RWPE2 (cell line): Measurements from ENCODE around the gene CLOCK.

Experiments
- ATAC-seq: fragments of 200-7000 bp; cut with Tn5 transposase; 3 replicates; pipeline ENCODE4 v1.9.1; 2021; ENCODE audit warnings: low read depth
- DNase-seq: peaks from one replicate; pipeline ENCODE4 v3.0.0-alpha.2; 2020; ENCODE audit warnings: low spot score
- H3K27ac ChIP-seq: fragments of 450-650 bp; 2 replicates; pipeline ENCODE4 v1.5.1; 2017; ENCODE audit warnings: mild to moderate bottlenecking; ENCODE audit not compliant: poor library complexity, severe bottlenecking
- H3K27me3 ChIP-seq: fragments of 250-450 bp; sonication (Bioruptor Pico); 2 replicates; pipeline ENCODE4 v1.5.1; 2021; ENCODE audit warnings: mild to moderate bottlenecking, moderate library complexity; ENCODE audit not compliant: insufficient read depth, poor library complexity, severe bottlenecking
- H3K36me3 ChIP-seq: fragments of 250-450 bp; sonication (Bioruptor Pico); 2 replicates; pipeline ENCODE4 v1.5.1; 2020; ENCODE audit warnings: low read depth, mild to moderate bottlenecking, moderate library complexity
- H3K4me1 ChIP-seq: fragments of 250-450 bp; sonication (Bioruptor Pico); 2 replicates; pipeline ENCODE4 v1.5.1; 2021; ENCODE audit warnings: mild to moderate bottlenecking, moderate library complexity; ENCODE audit not compliant: insufficient read depth, poor library complexity, severe bottlenecking
- H3K4me3 ChIP-seq: fragments of 250-450 bp; sonication (Bioruptor Pico); 2 replicates; pipeline ENCODE4 v1.5.1; 2021; ENCODE audit warnings: mild to moderate bottlenecking, moderate library complexity; ENCODE audit not compliant: severe bottlenecking
- H3K9me3 ChIP-seq: fragments of 250-450 bp; sonication (Bioruptor Pico); 2 replicates; pipeline ENCODE4 v1.5.1; 2021; ENCODE audit warnings: mild to moderate bottlenecking, moderate library complexity; ENCODE audit not compliant: severe bottlenecking
- TF ChIP-seq, protein P1 (sequence below): fragments of 450-650 bp; IDR thresholded peaks from one replicate; pipeline ENCODE4 v1.5.1; 2017; ENCODE audit warnings: mild to moderate bottlenecking, moderate library complexity; ENCODE audit not compliant: poor library complexity, severe bottlenecking

CLOCK gene

DNA sequence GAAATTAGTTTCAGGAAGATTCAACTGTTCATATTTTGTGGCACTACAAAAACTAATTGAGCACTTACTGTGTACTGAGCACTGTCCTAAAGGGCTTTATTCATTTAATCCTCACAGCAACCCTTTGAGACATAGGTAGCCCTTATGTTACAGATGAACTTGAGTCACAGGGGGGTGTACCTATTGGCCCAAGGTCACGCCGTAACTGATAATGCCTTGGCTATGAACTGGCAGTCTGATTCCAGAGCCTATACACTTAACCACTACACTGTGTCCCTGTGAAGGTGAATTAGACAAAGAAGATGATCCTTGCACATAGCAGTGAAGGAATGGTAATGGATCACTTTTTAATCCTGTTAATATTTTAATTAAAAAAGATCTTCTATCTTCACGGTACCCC is 138.9 kb downstream of the CLOCK start:
- no peak overlapping the region for H3K4me3 ChIP-seq
- ATAC-seq (no peak), DNase-seq (no peak)
- TF ChIP-seq, protein P1, sequence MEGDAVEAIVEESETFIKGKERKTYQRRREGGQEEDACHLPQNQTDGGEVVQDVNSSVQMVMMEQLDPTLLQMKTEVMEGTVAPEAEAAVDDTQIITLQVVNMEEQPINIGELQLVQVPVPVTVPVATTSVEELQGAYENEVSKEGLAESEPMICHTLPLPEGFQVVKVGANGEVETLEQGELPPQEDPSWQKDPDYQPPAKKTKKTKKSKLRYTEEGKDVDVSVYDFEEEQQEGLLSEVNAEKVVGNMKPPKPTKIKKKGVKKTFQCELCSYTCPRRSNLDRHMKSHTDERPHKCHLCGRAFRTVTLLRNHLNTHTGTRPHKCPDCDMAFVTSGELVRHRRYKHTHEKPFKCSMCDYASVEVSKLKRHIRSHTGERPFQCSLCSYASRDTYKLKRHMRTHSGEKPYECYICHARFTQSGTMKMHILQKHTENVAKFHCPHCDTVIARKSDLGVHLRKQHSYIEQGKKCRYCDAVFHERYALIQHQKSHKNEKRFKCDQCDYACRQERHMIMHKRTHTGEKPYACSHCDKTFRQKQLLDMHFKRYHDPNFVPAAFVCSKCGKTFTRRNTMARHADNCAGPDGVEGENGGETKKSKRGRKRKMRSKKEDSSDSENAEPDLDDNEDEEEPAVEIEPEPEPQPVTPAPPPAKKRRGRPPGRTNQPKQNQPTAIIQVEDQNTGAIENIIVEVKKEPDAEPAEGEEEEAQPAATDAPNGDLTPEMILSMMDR = no peak
- no peak overlapping the region for H3K27ac ChIP-seq
- peaks cover 95% of the 10 kb centered on the region for H3K36me3 ChIP-seq
- no peaks in the 10 kb centered on the region for H3K4me1 ChIP-seq
- no peaks in the 10 kb centered on the region for H3K27me3 ChIP-seq
- no peaks in the 10 kb centered on the region for H3K9me3 ChIP-seq

DNA sequence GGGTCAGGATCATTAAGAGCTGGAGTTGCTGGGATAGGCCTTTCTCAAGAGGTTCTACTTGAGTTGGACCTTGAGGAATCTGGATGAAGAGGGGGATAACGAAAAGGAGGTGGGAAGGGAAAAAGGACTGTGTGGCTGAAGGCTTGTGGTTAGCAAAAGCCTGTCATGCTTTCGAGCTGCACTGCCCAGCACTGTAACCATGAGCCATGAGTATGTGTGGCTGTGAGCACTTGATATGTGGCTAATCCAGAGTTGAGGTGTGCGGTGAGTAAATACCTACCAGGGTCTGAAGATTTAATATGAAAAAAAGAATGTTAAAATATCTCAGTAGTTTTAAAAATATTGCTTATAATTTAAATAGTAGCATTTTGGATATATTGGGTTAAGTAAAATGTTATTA is 139.6 kb downstream of the CLOCK start:
- no peak overlapping the region for H3K27ac ChIP-seq
- H3K4me1 ChIP-seq = no peaks in the 10 kb centered on the region
- no peak overlapping the region for H3K4me3 ChIP-seq
- no peaks in the 10 kb centered on the region for H3K27me3 ChIP-seq
- no peaks in the 10 kb centered on the region for H3K9me3 ChIP-seq
- no peak for DNase-seq
- peaks cover 90% of the 10 kb centered on the region for H3K36me3 ChIP-seq
- TF ChIP-seq, protein P1 = no peak
- ATAC-seq = no peak

DNA sequence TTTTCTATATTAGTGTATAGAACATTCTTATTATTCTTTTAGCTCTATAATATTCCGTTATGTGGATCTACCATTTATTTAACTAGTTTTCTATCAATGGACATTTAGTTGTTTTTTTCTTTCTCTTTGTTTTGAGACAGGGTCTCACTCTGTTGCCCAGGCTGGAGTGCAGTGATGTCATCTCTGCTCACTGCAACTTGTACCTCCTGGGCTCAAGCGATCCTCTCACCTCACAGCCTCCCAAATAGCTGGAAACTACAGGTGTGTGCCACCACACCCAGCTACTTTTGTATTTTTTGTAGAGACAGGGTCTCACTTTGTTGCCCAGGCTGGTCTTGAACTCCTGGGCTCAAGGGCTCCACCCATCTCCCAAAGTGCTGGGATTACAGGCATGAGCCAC is 140.2 kb downstream of the CLOCK start:
- H3K36me3 ChIP-seq = peaks cover 88% of the 10 kb centered on the region
- no peak for ATAC-seq
- TF ChIP-seq, protein P1 = no peak

DNA sequence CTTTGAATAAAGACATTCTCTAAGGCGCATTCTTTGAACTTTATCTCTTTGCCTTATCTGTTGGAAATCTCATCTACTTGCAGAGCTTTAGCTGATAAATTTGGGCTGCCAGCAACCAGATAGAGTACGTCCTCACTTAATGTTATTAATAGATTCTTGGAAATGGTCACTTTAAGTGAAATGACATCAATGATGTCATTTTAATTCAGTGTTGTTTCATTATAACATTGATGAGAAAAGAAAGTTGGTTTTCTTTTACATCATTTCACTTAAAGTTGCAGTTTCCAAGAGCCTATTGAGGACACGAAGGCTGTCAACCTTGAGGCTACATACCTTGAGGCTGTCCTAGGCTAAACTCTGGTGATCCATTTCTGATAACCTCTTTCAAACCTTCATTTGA is 141.6 kb downstream of the CLOCK start:
- no peak for DNase-seq
- H3K4me3 ChIP-seq = no peak overlapping the region
- H3K27ac ChIP-seq = no peak overlapping the region
- peaks cover 88% of the 10 kb centered on the region for H3K36me3 ChIP-seq
- no peaks in the 10 kb centered on the region for H3K9me3 ChIP-seq
- no peak for ATAC-seq
- TF ChIP-seq, protein P1 = no peak
- no peaks in the 10 kb centered on the region for H3K4me1 ChIP-seq
- no peaks in the 10 kb centered on the region for H3K27me3 ChIP-seq

More for the DNA sequence above, 140.2 kb downstream of the CLOCK start:
- H3K4me1 ChIP-seq = no peaks in the 10 kb centered on the region
- H3K9me3 ChIP-seq = no peaks in the 10 kb centered on the region
- H3K27me3 ChIP-seq = no peaks in the 10 kb centered on the region
- H3K27ac ChIP-seq = no peak overlapping the region
- DNase-seq = no peak
- H3K4me3 ChIP-seq = no peak overlapping the region

DNA sequence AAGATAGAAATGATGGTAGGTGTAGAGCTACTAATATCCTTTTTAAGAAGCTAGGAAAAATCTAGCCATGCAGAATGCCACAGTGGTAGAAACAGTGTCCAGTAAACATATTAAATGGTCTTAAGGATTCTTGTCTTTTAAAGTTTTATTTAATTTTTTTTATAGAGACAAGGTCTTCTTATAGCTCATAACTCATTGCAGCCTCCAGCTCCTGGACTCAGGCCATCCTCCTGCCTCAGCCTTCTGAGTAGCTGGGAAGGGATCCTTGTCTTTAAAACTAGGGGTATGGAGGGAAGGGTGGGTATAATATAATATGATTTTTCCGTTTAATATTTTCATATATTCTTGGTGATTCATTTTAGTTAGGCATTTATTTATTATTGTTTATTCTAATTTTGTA is 147.1 kb downstream of the CLOCK start:
- peaks cover 15% of the 10 kb centered on the region for H3K4me1 ChIP-seq
- no peaks in the 10 kb centered on the region for H3K27me3 ChIP-seq
- H3K27ac ChIP-seq = no peak overlapping the region
- peaks cover 2% of the 10 kb centered on the region for H3K9me3 ChIP-seq
- H3K4me3 ChIP-seq = no peak overlapping the region
- DNase-seq (no peak), ATAC-seq (no peak)
- TF ChIP-seq, protein P1 = no peak
- H3K36me3 ChIP-seq = peaks cover 62% of the 10 kb centered on the region
